Measurements from ENCODE around the gene FCRLA.
A peak's percentile ranks its signal among the peaks of the same experiment; 100 is the strongest.

FCRLA gene

GRCh38 chr1:161728376-161729226 lies 21.6 kb downstream of the FCRLA start:
- DNase-seq = no peak
- in situ Hi-C loops (cut with MboI; ENCODE audit: low pct_unique_long_range_greater_than_20kb, low sequenced_read_pairs) = no loop called here

- in situ Hi-C loops (cut with MboI; ENCODE audit: low pct_unique_long_range_greater_than_20kb, low sequenced_read_pairs) = no loop called here
These were observed 23.1 kb downstream of the FCRLA start for GRCh38 chr1:161730050-161730564.

GRCh38 chr1:161731241-161731640 lies 24.2 kb downstream of the FCRLA start:
- in situ Hi-C loops (cut with MboI; ENCODE audit: low pct_unique_long_range_greater_than_20kb, low sequenced_read_pairs) = no loop called here
- DNase-seq = no peak

More at GRCh38 chr1:161730050-161730564, 23.1 kb downstream of the FCRLA start:
- DNase-seq = peak; percentile 44

- in situ Hi-C loops (cut with MboI; ENCODE audit: low pct_unique_long_range_greater_than_20kb, low sequenced_read_pairs) = no loop called here
These were observed 25.1 kb downstream of the FCRLA start for GRCh38 chr1:161731981-161732718.

GRCh38 chr1:161733526-161733925 lies 26.5 kb downstream of the FCRLA start:
- DNase-seq = peak; percentile 38
- in situ Hi-C loops (cut with MboI; ENCODE audit: low pct_unique_long_range_greater_than_20kb, low sequenced_read_pairs) = no loop called here

More at GRCh38 chr1:161731981-161732718, 25.1 kb downstream of the FCRLA start:
- no peak for DNase-seq

GRCh38 chr1:161735837-161736236 lies 28.8 kb downstream of the FCRLA start:
- DNase-seq = no peak
- in situ Hi-C loops (cut with MboI; ENCODE audit: low pct_unique_long_range_greater_than_20kb, low sequenced_read_pairs) = no loop called here

GRCh38 chr1:161736335-161736969 lies 29.4 kb downstream of the FCRLA start:
- no peak for DNase-seq
- in situ Hi-C loops (cut with MboI; ENCODE audit: low pct_unique_long_range_greater_than_20kb, low sequenced_read_pairs) = no loop called here

GRCh38 chr1:161737625-161738024 lies 30.6 kb downstream of the FCRLA start:
- in situ Hi-C loops (cut with MboI; ENCODE audit: low pct_unique_long_range_greater_than_20kb, low sequenced_read_pairs) = no loop called here
- no peak for DNase-seq

- in situ Hi-C loops (cut with MboI; ENCODE audit: low pct_unique_long_range_greater_than_20kb, low sequenced_read_pairs) = no loop called here
- DNase-seq = peak; percentile 86
These were observed 31.7 kb downstream of the FCRLA start for GRCh38 chr1:161738627-161739287.

- no peak for DNase-seq
- in situ Hi-C loops (cut with MboI; ENCODE audit: low pct_unique_long_range_greater_than_20kb, low sequenced_read_pairs) = no loop called here
These were observed 33.0 kb downstream of the FCRLA start for GRCh38 chr1:161739865-161740566.

GRCh38 chr1:161740921-161741320 lies 33.9 kb downstream of the FCRLA start:
- no peak for DNase-seq
- in situ Hi-C loops (cut with MboI; ENCODE audit: low pct_unique_long_range_greater_than_20kb, low sequenced_read_pairs) = no loop called here

- in situ Hi-C loops (cut with MboI; ENCODE audit: low pct_unique_long_range_greater_than_20kb, low sequenced_read_pairs) = no loop called here
- DNase-seq = no peak
These were observed 36.2 kb downstream of the FCRLA start for GRCh38 chr1:161743231-161743630.

GRCh38 chr1:161747801-161748200 lies 40.8 kb downstream of the FCRLA start:
- in situ Hi-C loops (cut with MboI; ENCODE audit: low pct_unique_long_range_greater_than_20kb, low sequenced_read_pairs) = no loop called here
- DNase-seq = no peak

- DNase-seq = peak; percentile 92
- in situ Hi-C loops (cut with MboI; ENCODE audit: low pct_unique_long_range_greater_than_20kb, low sequenced_read_pairs) = no loop called here
These were observed 42.7 kb downstream of the FCRLA start, which contains the start of gene DUSP12 for GRCh38 chr1:161749509-161750407. TSS of gene DUSP12 (plus strand) at chr1:161749786. CDS start at chr1:161749802, 16 bp downstream.

GRCh38 chr1:161763522-161764098 lies 56.6 kb downstream of the FCRLA start:
- in situ Hi-C loops (cut with MboI; ENCODE audit: low pct_unique_long_range_greater_than_20kb, low sequenced_read_pairs) = no loop called here
- peak; percentile 46 for DNase-seq
